Epithelial cell of esophagus (primary cell): ENCODE results near the gene KSR1.
"Not testable (repeated sequence)": the region's sequence is repeated elsewhere in the genome, so short reads cannot be mapped to it uniquely, and the experiment has no call there.

ENCODE experiments used
- DNase-seq: peaks from one replicate; pipeline ENCODE4 v3.0.0; 2010; ENCODE audit warnings: low read depth
- H3K4me3 ChIP-seq: 2 replicates; pipeline ENCODE4 v1.5.1; 2011; ENCODE audit warnings: mild to moderate bottlenecking, low read length, control low read depth
- TF ChIP-seq, protein P1 (sequence below): IDR thresholded peaks from 2 replicates; pipeline ENCODE4 v1.5.1; 2011; ENCODE audit warnings: low read depth, mild to moderate bottlenecking, low read length, control low read depth, inconsistent platforms; ENCODE audit not compliant: insufficient read depth; ENCODE audit errors: missing control alignments

The KSR1 gene

DNA sequence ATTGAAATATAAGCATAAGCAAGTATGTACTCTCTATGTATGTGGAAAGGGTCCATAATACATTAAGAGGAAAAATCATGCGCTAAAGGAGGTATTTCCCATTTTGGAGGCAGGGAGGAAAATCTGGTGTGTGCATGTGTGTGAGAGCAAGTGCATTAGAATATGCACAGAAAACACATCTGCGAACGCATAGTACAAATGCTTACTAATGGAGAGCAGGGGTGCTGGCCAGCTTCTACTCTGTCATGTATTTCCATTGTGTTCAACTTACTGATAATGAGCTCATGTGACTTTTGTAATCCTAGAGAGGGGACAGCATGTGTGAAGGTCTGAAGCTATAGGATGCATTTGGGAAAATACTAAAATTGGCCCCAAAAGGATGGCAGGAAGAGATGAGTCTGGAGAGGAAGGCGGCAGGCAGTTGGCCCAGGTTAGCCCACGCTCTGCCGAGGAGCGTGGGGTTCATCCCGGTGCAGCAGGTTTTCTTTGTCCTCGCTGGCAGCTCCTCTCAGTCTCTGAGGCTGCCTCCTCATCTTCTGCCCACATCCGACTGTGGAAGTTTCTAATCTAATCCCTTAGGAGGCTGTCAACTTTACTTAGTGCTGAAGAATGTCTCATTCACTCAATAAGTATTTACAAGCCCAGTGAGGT, 17.8 kb upstream of the KSR1 start:
- no peak for DNase-seq
- TF ChIP-seq, protein P1, sequence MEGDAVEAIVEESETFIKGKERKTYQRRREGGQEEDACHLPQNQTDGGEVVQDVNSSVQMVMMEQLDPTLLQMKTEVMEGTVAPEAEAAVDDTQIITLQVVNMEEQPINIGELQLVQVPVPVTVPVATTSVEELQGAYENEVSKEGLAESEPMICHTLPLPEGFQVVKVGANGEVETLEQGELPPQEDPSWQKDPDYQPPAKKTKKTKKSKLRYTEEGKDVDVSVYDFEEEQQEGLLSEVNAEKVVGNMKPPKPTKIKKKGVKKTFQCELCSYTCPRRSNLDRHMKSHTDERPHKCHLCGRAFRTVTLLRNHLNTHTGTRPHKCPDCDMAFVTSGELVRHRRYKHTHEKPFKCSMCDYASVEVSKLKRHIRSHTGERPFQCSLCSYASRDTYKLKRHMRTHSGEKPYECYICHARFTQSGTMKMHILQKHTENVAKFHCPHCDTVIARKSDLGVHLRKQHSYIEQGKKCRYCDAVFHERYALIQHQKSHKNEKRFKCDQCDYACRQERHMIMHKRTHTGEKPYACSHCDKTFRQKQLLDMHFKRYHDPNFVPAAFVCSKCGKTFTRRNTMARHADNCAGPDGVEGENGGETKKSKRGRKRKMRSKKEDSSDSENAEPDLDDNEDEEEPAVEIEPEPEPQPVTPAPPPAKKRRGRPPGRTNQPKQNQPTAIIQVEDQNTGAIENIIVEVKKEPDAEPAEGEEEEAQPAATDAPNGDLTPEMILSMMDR, result no peak

DNA sequence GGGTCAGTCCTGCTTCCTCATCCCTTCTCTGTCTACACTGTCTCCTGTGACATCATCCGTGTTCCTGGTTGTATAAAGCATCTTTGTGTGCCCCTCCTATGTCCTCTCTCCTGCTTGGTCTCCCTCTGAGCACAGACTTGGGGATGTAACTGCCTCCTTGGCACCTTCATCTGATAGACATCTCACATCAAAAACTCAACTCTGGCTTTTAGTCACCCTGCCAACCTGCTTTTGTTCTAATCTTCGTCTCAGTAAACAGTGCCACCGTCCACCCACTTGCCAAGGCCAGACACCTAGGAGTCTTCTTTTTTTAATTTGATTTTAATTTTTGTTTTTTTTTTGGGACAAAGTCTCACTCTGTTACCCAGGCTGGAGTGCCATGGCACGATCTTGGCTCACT, 16.9 kb upstream of the KSR1 start:
- H3K4me3 ChIP-seq, result no peak overlapping the region
- TF ChIP-seq, protein P1, result no peak
- DNase-seq, result no peak

More for the DNA sequence above, 17.8 kb upstream of the KSR1 start:
- H3K4me3 ChIP-seq, result no peak overlapping the region

GRCh38 chr17:27442702-27443101, 13.5 kb upstream of the KSR1 start:
- TF ChIP-seq, protein P1, result no peak
- DNase-seq, result no peak
- no peak overlapping the region for H3K4me3 ChIP-seq

DNA sequence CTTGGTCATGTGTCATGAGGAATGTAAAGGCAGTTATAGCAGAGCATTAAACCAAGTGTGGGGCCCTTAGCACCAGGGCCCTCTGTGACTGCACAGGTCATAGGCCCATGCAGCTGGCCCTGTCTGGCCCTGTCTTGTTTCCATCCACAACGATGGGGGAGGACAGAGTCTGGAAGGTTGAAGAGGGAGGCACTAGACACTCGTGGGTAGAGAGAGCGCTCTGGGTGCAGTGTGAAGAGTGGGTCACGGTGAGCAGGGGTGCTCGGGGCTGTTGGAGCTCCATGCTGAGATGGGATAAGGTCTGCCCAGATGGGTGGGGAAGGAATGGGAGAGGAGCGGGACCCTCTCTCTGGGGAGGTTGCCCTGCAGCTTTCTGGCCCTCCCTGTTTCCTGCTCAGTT, 12.8 kb upstream of the KSR1 start:
- TF ChIP-seq, protein P1, result no peak
- DNase-seq, result no peak

DNA sequence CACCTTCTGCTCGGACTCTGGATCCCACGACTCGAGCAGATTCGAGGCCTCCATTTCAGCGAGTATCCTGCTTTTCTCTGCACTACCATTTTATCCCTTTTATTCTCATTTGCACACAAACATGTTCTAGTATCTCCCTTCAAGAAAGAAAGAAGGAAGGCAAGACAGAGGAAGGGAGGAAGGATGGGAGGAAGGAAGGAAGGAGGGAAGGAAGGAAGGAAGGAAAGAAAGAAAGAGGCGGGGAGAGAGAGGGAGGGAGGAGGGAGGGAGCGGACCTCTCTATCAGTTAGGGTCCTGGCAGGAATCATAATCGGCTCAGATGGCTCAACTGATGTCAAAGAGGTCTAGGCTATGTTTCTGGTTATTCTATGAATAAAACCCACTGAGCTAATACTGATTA, 10.3 kb upstream of the KSR1 start:
- TF ChIP-seq, protein P1, result no peak
- no peak overlapping the region for H3K4me3 ChIP-seq
- no peak for DNase-seq

More for the DNA sequence above, 12.8 kb upstream of the KSR1 start:
- H3K4me3 ChIP-seq, result no peak overlapping the region

DNA sequence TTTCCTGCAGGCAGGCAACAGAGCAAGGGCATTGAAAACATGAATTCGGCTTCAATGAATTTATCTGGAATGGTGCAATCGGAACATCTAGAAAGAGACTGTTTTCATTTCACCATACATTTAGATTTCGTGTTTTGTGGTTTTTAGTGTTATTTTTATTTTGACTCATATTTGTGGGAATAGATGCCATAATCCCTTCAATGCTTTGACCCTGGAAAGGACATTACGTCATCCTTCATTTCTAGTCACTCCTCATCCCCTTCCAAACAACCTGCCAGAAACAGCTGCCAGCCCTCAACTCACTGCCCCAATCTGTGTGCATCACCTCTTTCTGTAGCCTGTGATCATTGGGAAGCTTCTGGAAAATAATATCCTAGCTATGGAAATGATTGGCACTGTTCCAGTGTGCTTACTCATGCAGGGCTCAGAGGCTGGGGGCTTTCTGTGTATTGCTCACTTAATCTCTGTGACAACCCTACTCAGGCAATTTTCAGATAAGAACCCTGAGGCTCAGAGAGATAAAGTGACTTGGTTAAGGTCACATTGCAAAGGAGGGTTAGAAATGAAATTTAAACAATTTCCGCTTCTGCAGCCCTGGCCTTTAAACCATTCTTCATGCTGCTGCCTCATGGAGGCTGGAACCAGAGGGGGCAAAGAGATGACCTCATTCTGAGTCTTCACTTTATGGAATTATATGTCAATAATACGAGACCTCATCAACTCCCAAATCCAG, 9.5 kb upstream of the KSR1 start:
- H3K4me3 ChIP-seq, result no peak overlapping the region
- TF ChIP-seq, protein P1, result no peak
- peak; percentile 59 for DNase-seq

GRCh38 chr17:27448534-27448933, 7.7 kb upstream of the KSR1 start:
- not testable (repeated sequence) for DNase-seq, H3K4me3 ChIP-seq
